Erythroblast (primary cell): Measurements from ENCODE around the gene THRB.

Source experiments
- GATA1 ChIP-seq: IDR thresholded peaks from 2 replicates; pipeline ENCODE4 v1.6.1; 2011; ENCODE audit warnings: low read depth, mild to moderate bottlenecking, control low read depth, low read length, moderate library complexity
- POLR2A ChIP-seq: IDR thresholded peaks from 2 replicates; pipeline ENCODE4 v1.6.1; 2011; ENCODE audit warnings: mild to moderate bottlenecking, low read length

DNA sequence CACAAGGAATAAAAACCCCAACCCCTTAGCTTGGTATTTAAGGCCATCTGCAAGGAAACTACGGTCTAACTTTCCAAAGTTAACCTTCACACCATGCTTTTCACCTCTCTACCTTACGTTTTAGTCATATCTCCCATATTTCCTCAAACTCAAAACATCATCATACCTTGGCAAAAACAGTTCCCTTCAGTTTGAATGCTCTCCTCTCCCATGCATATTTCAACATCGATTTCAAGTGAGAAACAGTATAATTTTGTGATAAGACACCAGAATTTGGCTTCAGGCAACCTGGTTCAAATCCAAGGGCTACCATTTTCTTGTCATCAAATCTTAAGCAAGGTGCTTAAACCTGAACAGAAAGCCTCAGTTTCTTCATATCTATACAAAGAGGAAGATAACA is 108.2 kb downstream of the THRB start:
- TF ChIP-seq POLR2A (no peak), GATA1 (no peak)
